GM18507 (cell line): ENCODE data around the gene SAMD4A.

Experiments
- DNase-seq: peaks from one replicate; pipeline ENCODE4 v3.0.0; 2011; ENCODE audit warnings: low read depth; ENCODE audit not compliant: insufficient read length; ENCODE audit errors: extremely low spot score
- FAIRE-seq: peaks from 2 replicates; lab custom pipeline; 2011; peaks lifted over from hg19 to GRCh38; lab: Jason Lieb, UNC

SAMD4A gene, protein sequence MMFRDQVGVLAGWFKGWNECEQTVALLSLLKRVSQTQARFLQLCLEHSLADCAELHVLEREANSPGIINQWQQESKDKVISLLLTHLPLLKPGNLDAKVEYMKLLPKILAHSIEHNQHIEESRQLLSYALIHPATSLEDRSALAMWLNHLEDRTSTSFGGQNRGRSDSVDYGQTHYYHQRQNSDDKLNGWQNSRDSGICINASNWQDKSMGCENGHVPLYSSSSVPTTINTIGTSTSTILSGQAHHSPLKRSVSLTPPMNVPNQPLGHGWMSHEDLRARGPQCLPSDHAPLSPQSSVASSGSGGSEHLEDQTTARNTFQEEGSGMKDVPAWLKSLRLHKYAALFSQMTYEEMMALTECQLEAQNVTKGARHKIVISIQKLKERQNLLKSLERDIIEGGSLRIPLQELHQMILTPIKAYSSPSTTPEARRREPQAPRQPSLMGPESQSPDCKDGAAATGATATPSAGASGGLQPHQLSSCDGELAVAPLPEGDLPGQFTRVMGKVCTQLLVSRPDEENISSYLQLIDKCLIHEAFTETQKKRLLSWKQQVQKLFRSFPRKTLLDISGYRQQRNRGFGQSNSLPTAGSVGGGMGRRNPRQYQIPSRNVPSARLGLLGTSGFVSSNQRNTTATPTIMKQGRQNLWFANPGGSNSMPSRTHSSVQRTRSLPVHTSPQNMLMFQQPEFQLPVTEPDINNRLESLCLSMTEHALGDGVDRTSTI

DNA sequence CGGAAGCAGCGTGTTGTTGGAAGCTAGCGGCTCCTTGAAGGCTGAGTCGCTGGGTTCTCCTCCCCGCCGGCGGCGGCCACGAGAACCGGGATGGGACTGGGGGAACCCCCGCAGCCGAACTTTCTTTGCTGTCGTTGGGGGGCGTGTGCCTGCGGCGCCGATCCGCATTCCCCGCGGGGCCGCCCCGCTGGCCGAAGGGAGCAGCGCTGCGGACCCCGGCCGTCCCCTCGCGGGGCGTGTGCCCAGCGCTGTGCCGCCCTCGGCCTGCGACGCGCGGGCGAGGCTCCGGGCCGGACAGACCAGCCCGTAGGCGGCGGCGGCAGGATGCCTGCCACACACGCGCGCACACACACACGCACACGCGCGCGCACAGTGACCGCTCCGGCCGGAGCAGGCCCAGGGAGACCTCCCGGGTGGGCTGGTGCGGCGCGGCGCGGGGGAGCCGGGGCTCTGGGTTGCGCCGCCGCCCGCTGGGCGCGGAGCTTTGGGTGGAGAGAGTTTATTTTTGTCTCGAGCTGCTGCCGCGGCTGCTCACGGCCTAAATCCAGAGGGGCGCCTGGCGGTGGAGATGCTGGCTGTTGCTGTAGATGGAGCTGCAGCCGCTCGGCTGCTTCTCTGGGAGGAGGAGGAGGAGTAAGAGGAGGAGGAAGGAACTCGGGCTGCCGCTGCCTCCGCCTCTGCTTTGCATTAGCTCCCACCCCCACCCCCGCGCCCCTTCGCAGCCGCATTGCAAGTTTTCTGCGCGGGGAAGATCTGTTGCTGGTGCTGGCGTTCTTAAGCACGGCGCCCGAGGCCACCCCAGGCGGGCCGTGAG is at the start of gene SAMD4A:
Gene SAMD4A, plus strand, starts transcription at position 719 of the 814 bp plus-strand sequence. CDS start 789 bp downstream, outside the sequence.
- no peak for DNase-seq
- FAIRE-seq: peak; percentile 73

DNA sequence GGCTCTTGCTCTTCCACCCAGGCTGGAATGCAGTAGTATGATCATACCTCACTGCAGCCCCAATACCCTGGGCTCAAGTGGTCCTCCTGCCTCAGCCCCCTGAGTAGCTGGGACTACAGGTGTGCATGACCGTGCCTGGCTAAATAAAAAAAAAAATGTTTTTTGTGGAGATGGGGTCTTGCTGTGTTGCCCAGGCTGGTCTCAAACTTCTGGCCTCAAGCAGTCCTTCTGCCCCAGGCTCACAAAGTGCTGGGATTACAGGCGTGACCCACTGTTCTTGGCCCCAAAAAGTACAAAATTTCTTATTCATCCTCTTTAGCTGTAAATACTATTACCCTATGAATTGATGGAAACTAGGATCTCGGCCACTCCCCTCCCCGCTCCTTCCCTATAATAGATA is 42.5 kb upstream of the SAMD4A start:
- DNase-seq: no peak
- no peak for FAIRE-seq

DNA sequence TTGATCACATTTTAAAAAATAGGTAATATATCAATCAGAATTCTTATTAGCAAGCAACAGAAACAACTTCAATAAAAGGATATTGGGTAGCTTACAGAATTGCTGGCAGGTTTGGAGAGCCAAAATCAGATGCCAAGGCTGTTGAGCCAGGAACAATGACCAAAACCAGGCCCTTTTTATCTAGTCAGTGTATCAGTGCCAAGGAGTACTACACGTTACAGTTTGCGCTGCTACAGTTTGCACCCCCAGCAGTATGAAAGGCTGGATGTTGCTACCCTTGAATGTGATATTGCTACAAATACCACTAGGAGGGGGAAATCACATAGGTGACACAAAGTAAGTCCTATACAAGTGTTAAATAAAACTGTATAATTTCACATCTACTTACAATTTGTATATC is 38.0 kb upstream of the SAMD4A start:
- no peak for FAIRE-seq
- no peak for DNase-seq

DNA sequence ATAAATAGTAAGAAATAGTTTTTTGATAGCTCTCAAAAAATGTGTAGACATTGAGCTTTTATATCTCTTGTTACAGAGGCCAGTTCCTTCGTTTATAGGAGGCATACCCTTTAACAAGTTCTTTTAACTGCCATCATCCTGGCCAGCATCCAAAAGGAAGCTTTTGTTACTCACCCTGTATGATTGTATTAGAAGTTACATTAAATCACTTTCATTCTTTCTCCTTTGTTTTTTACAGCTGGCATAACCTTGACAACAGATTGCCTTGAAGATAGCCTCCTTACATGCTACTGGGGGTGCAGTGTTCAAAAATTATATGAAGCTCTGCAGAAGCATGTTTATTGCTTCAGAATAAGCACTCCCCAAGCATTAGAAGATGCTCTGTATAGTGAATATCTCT is 37.1 kb upstream of the SAMD4A start:
- no peak for DNase-seq
- no peak for FAIRE-seq

DNA sequence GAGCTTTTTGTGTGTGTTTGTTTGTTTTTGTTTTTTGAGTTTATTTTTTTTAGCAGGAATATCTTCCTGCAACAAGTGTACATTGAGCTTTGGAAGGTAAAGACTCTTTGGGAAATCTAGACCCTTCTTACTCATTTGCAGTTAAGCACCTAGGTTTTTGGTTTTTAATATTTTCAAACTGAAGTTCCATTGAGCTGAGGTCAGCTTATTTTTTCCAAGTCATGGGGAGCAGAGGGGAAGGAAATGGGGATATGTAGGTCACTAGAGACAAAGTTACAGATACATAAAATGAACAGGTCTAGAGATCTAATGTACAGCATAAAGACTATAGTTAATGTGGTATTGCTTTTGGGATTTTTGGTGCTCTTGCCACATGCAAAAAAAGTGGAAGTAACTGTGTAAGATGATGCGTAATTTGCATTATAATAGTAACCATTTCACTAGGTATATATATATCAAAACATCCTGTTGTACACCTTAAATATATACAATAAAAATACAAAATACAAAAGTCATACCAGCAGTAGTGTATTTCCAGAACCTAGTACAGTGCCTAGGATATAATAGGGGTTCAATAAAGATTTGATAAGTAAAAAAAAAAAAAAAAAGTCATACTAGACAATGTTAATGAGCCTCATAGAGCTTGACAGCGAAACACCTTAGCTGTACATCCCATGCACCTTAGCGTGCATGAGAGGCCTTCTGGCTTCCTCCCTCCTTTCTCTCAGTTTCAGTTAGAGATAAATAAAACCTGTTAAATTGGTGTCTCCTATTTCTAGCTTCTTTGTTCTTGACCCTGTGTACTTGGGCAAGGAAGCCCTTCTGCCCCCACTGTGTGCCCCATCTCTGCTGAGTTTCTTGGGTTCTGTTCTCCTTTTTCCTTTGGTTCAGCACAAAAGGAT is 34.6 kb upstream of the SAMD4A start:
- DNase-seq (no peak), FAIRE-seq (peak; percentile 79)

DNA sequence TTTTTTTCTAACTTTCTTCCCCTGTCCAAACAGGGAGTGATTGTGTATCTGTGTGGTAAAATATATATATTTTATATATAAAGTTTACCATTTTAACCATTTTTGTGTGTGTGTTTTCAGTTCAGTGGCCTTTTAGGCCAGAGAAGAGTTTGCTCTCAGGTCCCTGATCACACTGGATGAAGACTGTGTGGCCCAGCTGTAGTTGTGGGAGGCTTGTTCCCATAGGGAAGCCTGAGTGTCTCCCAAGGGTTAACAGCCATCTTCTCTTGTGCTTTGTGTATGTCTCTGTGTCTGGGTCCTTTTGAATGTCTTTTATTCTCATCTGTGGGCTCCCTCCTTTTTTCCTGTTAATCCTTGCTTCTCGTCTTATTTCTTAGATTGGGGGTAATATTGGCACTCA is 33.8 kb upstream of the SAMD4A start:
- no peak for FAIRE-seq
- DNase-seq: no peak

DNA sequence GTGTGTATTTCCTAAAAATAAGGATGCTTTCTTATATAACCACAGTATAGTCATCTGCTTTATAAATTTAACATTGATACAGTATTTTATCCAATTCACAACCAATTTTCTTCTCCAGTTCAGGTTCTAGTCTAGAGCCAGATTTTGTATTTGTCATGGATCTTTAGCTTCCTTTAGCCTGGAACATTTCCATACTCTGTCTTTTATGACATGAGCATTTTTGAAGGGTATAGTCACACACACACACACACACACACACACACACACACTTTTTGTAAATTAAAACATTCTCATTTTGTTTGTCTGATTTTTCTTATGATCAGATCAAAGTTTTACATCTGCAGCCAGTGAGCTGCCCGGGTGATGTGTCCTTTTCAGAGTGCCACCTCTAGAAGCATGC is 31.8 kb upstream of the SAMD4A start:
- FAIRE-seq: no peak
- DNase-seq: no peak

DNA sequence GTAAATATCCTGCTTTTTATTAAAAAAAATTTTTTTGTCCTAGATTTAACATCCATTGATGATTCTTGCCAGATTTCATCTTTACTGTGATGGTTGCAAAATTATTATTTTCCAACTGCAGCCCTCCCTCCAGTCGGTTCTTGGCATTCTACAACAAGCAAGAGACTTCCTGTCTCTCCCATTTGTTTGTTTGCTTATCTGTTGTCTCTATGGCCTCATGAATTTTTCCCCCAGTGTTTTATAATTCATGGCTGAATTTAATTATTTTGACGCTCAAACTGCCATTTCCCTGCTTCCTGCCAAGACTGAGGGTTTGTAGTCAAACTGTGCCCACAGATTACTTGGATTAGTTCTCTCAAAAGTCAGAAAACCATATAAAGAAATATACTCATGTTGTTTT is 31.3 kb upstream of the SAMD4A start:
- no peak for DNase-seq
- FAIRE-seq: no peak

DNA sequence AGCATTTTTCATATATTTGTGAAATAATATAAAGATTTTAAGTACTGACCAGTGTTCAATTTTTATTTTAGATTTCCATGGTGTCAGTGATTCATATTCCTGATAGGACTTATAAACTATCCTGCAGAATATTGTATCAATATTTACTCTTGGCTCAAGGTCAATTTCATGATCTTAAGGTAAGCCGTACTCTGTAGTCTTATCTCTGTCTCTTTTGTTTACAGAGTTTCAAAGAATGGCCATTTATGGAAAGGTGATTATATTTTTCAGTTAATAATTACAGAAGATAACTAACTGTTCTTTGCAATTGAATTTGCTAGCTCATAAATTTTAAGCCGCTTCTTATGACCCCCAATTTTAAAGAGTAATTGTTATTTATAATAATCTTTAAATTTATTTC is 29.3 kb upstream of the SAMD4A start:
- FAIRE-seq: no peak

DNA sequence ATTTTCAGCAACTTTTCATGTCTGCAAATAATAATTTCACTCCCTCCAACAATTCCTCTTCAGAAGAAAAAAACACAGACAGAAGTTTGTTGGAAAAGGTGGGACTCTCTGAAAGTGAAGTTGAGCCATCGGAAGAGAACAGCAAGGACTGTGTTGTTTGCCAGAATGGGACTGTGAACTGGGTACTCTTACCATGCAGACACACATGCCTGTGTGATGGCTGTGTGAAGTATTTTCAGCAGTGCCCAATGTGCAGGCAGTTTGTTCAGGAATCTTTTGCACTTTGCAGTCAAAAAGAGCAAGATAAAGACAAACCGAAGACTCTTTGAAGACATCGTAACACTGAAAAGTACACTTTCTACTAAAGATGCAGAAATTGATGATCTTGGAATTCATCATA is 28.9 kb upstream of the SAMD4A start:
- DNase-seq (no peak), FAIRE-seq (no peak)

More for the DNA sequence above, 29.3 kb upstream of the SAMD4A start:
- no peak for DNase-seq

DNA sequence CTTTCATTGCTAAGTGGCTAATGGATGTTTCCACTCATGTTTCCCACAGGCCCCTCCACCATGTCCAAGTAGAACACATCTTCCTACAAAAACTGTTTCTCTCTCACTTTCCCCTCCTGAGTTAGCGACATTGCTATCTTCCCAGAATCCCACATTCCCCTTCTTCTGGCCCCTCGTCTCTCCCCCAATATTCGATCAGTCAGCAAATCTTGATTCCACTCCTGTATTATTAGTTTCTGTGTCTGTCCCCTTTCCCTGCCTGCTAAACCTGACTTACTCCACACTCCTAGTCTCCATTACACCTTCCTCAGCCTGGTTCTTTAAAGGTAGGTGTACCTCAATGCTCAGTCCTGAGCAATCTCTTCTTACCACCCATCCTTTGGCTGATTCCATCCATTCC is 19.3 kb upstream of the SAMD4A start:
- no peak for FAIRE-seq

DNA sequence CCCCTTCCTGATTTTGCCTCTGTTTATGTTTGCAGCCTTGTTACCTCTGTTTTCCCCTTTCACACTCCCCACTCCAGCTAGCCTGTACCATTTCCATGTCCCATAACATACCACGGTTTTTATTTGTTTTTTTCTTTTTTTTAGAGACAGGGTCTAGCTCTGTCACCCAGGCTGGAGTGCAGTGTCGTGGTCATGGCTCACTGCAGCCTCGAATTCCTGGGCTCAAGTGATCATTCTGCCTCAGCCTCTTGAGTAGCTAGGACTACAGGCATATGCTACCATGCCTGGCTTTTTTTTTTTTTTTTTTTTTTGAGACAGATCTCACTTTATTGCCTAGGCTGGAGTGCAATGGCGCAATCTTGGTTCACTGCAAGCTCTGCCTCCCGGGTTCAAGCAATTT is 18.4 kb upstream of the SAMD4A start:
- no peak for DNase-seq
- FAIRE-seq: no peak

More for the DNA sequence above, 19.3 kb upstream of the SAMD4A start:
- DNase-seq: no peak

DNA sequence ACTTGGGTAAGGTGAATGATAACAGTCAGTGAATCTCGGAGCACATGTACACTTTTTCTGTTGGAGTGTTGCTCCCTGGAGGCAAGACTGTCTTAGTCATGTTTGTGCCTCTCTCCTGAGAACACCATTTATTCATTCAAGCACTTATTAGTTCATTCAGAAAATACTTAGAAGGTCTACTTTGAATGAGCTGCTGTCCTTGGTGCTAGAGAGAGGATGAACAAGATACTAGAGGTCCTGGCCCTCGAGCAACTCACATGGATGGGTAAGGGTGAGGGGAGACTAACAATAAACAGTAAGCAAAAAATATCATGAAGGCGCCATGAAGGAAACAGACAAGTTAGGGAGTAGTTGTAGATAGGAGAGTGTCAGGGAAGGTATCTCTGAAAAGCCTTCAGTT is 17.1 kb upstream of the SAMD4A start:
- DNase-seq (no peak), FAIRE-seq (no peak)

DNA sequence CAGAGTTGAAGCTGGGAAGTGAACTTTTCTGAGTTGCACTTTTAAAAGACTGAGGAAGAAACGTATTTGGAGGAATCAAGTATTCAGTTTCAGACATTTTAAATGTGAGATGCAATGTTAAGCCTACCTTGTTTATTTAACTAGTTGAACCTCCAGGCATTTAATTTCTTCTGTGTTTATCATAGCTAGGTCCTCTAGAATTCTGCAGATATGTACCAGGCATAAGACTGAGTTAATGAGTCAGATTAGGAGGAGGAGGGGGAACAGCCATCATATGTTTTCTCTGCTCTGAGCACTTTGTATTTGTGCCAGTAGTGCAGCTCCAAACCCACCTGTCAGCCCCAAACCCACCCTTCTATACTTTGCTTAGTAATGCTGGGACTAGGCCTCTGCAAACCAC is 16.4 kb upstream of the SAMD4A start:
- no peak for FAIRE-seq
- no peak for DNase-seq

DNA sequence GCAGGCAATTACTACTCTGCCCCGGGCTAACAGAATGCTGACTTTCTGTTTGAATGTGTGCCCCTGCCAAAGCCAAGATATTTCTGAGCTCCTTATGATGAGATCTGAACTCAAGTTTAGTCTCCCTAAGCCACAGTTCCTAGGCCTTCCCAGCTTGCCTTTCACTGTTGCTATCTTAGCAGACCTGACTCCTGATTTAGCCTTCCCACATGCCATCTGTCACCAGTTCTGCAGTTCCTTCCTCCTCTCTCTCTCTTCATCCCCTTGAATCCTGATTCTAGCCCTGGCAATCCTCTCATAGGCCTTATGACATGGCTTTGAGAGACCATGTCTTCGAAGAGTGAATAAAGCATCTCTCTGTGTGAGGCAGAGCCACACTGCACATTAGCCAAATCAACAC is 12.5 kb upstream of the SAMD4A start:
- no peak for DNase-seq
- FAIRE-seq: no peak

DNA sequence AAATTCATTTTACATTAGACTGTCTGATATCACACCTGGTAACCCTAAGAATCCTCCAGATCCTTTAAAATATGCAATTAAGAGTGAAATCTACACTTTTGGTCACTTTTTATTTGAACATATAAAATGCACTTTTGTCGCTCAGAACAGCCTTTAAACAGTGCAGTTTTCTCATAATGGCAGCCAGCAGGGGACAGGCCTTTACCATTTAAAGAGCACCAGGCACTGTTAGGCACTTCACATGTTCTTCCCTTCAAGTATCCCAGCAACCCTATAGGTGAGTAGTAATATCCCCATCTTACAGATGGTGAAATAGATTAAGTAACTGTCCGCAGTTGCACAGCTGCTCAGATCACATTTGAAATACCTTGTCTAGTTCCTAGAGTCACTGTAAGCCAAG is 11.3 kb upstream of the SAMD4A start:
- DNase-seq: no peak
- no peak for FAIRE-seq

DNA sequence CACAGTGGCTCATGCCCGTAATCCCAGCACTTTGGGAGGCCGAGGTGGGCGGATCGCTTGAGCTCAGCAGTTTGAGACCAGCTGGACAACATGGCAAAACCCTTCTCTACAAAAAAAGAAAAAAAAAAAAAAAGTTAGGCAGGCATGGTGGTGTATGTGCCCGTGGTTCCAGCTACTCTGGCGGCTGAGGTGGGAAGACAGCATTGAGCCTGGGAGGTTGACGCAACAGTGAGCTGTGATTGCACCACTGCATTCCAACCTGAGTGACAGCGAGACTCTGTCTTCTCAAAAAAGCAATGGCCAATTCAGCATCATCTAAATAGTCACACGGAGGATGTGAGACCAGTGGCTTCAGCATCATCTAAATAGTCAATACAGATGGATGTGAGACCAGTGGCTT is 10.4 kb upstream of the SAMD4A start:
- no peak for FAIRE-seq
- no peak for DNase-seq

DNA sequence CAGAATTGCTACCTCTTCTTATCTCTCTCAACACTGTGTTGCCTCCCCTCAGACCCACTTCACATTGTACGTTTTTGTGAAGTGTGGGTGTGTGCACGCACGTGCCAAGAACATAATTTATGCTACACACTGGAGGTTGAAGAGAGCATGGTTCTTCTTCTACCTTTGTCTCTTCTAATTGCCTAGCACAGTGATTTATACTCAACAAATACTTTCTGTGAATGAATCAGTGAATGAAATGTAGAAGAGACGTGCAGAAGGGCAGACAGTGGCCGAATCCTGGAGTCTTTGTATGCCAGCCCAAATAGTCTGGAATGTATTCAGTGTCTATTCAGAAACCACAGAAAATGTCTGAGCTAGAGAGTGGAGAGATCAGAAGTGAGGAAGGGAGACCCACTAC is 4.6 kb upstream of the SAMD4A start:
- no peak for FAIRE-seq
- no peak for DNase-seq
